ENCODE results near the gene BAHCC1.

The BAHCC1 gene

DNA sequence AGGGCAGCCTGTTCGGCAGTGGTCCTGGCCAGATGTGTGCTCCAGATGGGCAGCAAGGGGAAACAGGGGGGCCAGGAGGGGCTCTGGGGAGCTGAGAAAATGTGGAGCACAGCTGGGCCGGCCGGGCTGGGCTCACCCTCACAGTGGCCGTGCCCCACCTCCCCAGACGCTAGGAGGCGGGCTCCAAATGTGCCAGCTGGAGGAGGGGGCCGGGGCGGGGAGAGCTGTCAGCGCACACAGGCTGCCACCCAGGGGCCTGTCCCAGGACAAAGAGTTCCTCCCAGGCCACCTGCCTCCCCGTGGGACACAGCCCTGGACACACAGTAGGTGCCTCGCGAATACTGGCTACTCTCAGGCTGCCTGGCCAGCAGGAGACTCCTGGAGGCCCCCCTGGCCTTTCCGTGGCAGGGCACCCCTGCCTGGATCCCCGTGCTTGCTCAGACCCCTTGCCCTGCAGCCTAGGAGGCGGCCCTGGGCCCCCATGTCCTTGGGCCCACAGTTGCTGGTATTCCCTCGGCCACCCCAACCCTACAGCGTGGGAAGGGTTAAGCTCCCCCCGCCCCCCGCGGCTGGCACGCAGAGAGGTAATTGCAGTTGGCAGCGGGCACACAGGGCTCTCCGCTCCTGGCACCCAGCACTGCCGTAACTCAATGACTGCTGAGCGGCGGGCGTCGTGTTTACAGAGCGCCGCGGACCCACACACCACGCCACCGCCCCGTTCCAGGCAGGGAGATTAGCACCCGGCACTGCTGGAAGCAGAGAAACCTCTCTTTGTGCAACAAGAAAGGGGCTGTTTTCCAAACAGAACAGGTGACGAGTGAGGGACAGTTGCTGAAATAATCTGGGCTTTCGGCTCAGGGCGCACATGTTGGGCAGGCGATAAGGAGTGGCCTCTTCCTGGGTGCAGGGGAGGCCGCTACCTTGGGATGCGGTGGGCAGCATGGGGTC is 32.2 kb downstream of the BAHCC1 start:
- DNase-seq (ENCODE audit: low read depth in 2 of 2) = no peak

DNA sequence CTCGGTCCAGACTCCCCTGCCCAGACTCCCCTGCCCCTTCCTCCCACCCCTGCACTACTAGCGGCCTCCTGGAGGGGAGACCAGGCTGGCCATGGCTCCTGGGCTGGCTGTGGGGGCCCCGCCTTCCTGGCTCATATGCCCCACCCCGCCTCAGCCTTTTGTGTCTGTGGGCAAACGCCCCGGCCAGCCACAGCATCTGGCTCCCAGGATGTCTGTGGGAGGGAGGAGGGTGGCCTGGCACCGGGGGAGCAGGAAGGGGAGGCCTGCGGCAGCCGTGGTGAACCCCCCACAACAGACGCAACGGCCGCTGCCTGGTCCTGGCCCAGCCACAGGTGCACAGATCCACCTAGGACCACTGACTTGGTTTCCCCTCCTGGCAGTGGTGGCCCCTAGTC is 32.9 kb downstream of the BAHCC1 start:
- no peak for DNase-seq (ENCODE audit: low read depth in 2 of 2)

DNA sequence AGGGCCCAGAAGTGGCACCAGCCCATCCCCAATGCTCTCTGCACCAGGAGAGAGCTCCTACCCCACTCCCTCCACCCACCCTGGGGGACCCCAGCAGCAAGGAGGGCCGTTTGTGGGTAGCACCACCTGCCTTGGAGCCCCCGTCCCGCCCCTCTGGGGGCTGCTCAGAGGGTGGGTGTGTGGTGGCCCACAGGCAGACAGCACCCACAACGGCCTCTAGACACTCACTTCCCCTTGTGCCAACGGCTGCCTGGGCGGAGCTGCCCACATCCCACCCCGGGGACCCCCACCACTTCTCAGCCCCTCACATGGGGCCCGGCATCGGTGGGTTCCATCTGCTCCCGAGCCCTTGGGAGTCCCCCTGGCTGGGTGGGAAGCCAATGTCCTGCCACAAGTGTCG is 33.3 kb downstream of the BAHCC1 start:
- DNase-seq (ENCODE audit: low read depth in 2 of 2) = no peak

- no peak for DNase-seq (ENCODE audit: low read depth in 2 of 2)
These were observed 33.9 kb downstream of the BAHCC1 start for GRCh38 chr17:81428948-81429774.

- no peak for DNase-seq (ENCODE audit: low read depth in 2 of 2)
These were observed 34.7 kb downstream of the BAHCC1 start for GRCh38 chr17:81429821-81430551.

DNA sequence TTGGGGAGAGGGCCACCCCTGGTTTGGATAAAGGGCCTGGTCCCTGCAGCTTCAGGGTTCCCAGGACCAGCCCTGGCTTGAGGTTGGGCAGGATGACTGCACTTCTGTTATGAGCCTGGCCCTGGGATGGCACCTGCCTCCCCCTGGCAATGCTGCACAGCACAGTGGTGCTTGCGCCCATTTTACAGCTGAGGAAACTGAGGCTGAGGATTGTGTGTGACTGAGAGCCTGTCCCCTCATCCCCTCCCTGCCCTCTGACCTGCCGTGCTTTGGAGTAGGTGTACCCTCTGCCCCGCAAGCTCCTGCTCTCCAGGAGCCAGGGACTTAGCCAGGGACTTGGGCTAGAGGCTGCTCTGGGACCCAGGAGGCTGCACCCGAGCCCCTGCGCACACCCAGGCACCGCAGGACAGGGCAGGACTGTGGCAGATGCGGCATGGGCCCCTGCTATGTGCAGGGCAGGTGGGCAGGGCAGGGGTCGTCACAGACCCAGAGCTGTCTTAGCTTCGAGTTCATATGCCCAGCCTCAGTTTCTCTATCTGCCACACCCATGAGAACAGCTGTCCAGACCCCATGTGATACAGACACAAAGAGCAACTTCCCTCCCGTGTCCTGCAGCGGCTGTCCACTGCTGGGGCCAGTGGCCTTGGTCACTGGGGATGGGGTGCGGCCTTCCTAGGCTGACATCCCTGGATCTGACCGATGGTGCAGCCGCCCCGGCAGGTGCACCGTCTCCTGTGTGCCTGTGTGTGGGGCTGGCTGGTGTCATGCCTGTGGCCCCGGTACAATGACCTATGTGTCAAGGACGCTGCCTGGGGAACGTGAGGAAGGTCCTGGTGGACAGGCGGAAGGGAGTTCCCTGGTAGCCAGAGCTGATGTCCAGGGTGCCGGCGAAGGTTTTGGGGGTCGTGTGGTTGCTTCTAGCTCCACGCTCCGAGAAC is 36.6 kb downstream of the BAHCC1 start:
- no peak for DNase-seq (ENCODE audit: low read depth in 2 of 2)

GRCh38 chr17:81432941-81433340 is 37.7 kb downstream of the BAHCC1 start:
- DNase-seq (ENCODE audit: low read depth in 2 of 2) = no peak

DNA sequence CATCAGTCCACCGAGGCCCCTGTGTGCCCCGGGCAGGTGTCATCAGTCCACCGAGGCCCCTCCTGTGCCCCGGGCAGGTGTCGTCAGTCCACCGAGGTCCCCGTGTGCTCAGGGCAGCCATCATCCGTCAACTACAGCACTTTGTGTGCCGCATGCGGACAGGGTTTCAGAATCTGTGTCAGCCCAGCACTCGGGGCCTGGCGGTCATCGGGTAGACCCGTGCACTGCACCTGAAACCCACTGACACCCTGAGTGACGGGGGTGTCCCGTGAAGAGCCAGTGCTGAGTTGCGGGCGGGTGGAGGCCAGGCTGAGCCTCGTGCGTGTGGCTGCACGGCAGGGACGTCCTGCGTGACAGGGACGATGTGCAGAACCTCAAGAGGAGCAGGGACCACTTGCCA is 38.4 kb downstream of the BAHCC1 start:
- no peak for DNase-seq (ENCODE audit: low read depth in 2 of 2)

DNA sequence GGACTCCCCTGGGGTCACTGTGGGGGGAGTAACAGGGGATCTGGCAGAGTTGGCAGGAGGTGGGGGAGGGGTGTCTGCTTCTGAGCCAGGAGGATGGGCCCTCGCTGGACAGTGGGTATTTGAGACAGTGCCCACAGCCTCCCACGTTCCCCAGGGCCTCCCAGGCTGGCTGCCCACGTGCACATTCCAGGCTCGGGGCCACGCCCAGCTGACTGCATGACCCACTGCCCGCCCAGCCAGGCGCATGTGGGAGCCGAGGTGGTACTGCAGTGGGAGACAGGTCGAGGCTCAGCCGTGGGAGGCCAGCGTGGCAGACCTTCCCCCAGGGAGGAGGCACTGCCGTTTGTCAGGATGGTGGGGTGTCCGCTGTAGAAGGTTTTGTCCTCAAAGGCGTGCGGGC is 38.8 kb downstream of the BAHCC1 start:
- no peak for DNase-seq (ENCODE audit: low read depth in 2 of 2)

DNA sequence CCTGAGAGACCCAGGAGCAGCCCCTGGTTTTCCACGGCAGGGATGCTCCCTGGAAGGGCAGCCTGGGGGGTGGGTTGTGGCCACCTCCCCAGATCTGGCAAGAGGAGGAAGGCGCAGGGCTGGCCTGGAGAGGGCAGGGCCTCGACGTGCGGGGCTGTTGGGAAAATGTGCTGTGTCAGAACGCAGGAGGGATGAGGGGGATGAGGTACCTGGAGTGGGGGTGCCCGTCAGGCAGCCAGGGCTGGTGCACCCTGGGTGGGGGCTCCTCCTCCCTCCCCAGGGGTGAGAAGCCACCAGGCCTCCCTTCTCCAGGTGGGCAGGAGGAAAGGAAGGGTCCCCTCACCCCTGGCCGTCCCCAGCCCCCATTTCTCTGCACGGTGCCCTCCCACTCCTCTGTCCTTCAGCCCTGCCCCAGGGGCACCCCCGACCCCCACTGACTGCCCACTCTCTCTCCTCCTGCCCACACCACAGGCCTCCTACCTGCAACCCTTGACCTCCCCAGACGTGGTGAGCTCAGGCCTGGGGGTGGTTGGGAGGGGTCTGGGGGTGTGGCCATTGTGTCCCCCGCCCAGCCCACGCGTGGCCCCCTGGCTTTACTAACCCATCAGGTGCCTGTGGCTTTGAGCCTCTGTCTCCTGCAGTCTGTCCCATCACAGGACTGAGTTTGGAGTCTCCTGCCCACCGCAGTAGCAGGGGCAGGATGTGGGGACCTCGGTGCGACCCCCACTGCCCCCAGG is 39.6 kb downstream of the BAHCC1 start:
- no peak for DNase-seq (ENCODE audit: low read depth in 2 of 2)

- DNase-seq (ENCODE audit: low read depth in 2 of 2) = no peak
These were observed 40.5 kb downstream of the BAHCC1 start for GRCh38 chr17:81435652-81436293.

GRCh38 chr17:81436294-81436849 is 41.1 kb downstream of the BAHCC1 start:
- no peak for DNase-seq (ENCODE audit: low read depth in 2 of 2)

DNA sequence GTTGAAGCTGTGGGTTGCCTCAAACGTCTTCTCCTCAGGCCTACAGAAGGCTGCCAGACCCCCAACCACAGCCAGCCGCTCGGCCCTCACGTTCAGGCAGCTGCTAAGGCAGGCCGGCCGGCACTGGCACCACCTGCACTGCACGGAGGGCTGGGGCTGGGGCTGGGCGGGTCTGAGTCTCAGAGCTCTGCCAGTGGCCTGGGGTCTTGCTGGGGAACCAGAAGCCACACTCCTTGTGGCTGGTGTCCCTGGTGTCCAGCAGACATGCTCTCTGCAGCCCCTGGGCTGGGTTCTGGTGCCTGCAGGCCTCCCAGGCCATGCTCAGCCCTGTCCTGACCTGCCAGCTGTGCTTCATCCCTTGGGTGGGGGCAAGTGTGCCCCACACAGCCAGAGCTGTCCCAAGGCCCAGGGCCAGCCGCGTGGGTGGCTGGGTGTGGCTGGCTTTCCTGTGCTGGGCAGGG is 42.0 kb downstream of the BAHCC1 start:
- DNase-seq (ENCODE audit: low read depth in 2 of 2) = no peak

DNA sequence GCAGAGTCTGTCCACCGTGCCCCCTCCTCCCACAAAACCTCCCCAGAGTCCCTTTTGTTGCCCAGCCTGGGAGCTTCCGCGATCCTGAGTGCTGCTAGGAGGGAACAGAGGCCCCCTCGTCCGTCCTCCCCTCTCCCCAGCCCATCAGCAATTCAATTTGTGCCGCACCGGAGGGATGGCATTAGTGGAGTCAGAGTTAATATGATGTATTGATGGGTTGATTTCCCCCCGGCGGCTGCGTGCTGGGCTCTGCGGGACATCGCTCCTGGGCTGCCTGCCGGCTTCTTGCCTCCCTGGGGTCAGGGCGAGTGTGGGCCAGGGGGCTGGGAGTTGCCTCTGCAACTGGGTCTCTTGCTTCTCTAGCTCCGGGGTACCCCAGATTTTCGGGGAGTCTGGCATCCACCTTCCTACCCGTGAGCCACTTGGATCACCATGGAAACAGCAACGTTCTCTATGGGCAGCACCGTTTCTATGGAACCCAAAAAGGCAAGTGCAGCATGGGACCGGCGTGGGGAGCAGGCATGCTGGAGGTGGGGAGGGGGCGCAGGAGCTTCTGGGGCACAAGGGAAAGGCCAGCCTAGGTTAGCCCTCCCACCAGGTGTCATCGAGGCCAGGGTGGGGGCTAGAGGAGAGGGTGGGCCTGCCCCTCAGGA is 42.9 kb downstream of the BAHCC1 start:
- no peak for DNase-seq (ENCODE audit: low read depth in 2 of 2)

DNA sequence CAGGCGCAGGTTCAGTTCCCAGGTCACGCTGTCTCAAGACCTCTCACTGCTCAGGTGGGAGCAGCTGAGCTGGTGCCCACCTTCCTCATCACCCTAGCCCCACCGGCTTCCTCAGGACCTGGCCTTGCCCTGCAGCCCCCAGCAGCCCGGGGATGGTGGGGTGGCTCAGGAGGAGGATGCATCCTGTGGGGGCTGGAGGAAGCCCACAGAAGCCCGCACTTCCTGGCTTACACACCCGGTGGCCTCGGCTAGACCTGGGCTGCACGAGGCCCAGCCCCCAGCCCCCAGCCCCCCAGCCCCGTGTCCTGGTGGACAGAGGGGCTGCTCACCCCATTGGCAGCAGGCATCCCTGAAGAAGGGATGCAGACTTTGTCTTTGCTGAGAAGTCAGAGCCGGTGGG is 43.4 kb downstream of the BAHCC1 start:
- no peak for DNase-seq (ENCODE audit: low read depth in 2 of 2)

GRCh38 chr17:81440051-81440471 is 44.8 kb downstream of the BAHCC1 start:
- DNase-seq (ENCODE audit: low read depth in 2 of 2) = no peak

GRCh38 chr17:81440511-81441244 is 45.4 kb downstream of the BAHCC1 start:
- no peak for DNase-seq (ENCODE audit: low read depth in 2 of 2)

DNA sequence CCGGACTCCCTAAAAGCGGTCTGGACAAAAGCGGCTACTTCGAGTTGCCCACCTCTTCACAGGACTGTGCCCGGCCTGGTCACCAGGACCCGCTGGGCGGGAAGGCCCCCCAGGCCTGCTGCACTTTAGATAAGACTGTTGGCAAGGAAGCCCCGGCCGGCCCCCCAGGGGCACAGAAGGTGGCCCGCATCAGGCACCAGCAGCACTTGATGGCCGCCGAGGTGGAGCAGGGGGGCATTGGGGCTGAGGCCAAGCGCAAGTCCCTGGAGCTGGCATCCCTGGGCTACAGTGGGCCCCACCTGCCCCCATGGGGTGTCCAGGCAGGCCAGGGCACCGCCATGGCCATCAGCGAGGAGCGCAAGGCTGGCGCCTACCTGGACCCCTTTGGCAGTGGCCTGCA is 47.5 kb downstream of the BAHCC1 start:
- no peak for DNase-seq (ENCODE audit: low read depth in 2 of 2)
